ENCODE data around the gene ZNF222. TPM values are rescaled to one million over a fixed set of nuclear protein-coding genes. Genes with fewer than 3 reads are reported as not detected.

Gene ZNF222
- total RNA-seq, 1 donor from 2014 or later, result 3.1 TPM

- intact Hi-C loops (cut with DNase I), result no loop called here
- no peak for DNase-seq (ENCODE audit: low spot score)
- peak; percentile 29 for ATAC-seq
Measured at GRCh38 chr19:44050740-44051649, 25.8 kb downstream of the ZNF222 start.

GRCh38 chr19:44051650-44052402 lies 26.6 kb downstream of the ZNF222 start, which contains the start of gene ZNF223:
Gene ZNF223 (plus strand): TSS chr19:44052036. CDS start chr19:44055177, 3,141 bp downstream.
- peak; percentile 96 for DNase-seq (ENCODE audit: low spot score)
- intact Hi-C loops (cut with DNase I), result no loop called here
- ATAC-seq, result peak; percentile 100

GRCh38 chr19:44055870-44056269 lies 30.7 kb downstream of the ZNF222 start:
- ATAC-seq (no peak), DNase-seq (ENCODE audit: low spot score) (no peak)
- intact Hi-C loops (cut with DNase I), result no loop called here

- DNase-seq (ENCODE audit: low spot score) (no peak), ATAC-seq (no peak)
- intact Hi-C loops (cut with DNase I), result no loop called here
Measured at GRCh38 chr19:44059229-44059628, 34.0 kb downstream of the ZNF222 start.

GRCh38 chr19:44061038-44061437 lies 35.9 kb downstream of the ZNF222 start:
- intact Hi-C loops (cut with DNase I), result no loop called here

GRCh38 chr19:44066305-44066704 lies 41.1 kb downstream of the ZNF222 start:
- intact Hi-C loops (cut with DNase I), result no loop called here
- DNase-seq (ENCODE audit: low spot score) (no peak), ATAC-seq (no peak)

More at GRCh38 chr19:44061038-44061437, 35.9 kb downstream of the ZNF222 start:
- DNase-seq (ENCODE audit: low spot score), result no peak
- no peak for ATAC-seq

GRCh38 chr19:44069415-44069814 lies 44.2 kb downstream of the ZNF222 start:
- intact Hi-C loops (cut with DNase I), result no loop called here
- ATAC-seq, result no peak
- no peak for DNase-seq (ENCODE audit: low spot score)

- DNase-seq (ENCODE audit: low spot score), result peak; percentile 90
- peak; percentile 100 for ATAC-seq
- intact Hi-C loops (cut with DNase I), result no loop called here
Measured at GRCh38 chr19:44071824-44072542, 46.8 kb downstream of the ZNF222 start, which contains the start of gene ZNF284. Gene ZNF284 (plus strand): TSS chr19:44072159. CDS start chr19:44076390, 4,231 bp downstream.

- intact Hi-C loops (cut with DNase I), result no loop called here
- peak; percentile 21 for ATAC-seq
- no peak for DNase-seq (ENCODE audit: low spot score)
Measured at GRCh38 chr19:44072543-44073401, 47.6 kb downstream of the ZNF222 start.

GRCh38 chr19:44076325-44076724 lies 51.1 kb downstream of the ZNF222 start:
- DNase-seq (ENCODE audit: low spot score) (no peak), ATAC-seq (no peak)
- intact Hi-C loops (cut with DNase I), result no loop called here

Other genes with a start within 250 kb of the ZNF222 start
- 3.0 TPM for gene KCNN4, start 244.4 kb upstream of the ZNF222 start, total RNA-seq
- gene LYPD5, start 222.9 kb upstream of the ZNF222 start, total RNA-seq, result 1.4 TPM
- gene ZNF283, start 198.1 kb upstream of the ZNF222 start, total RNA-seq, result 17.4 TPM
- 5.9 TPM for gene ZNF404, start 141.4 kb upstream of the ZNF222 start, total RNA-seq
- gene ZNF45, start 90.1 kb upstream of the ZNF222 start, total RNA-seq, result 16.3 TPM
- gene ZNF221, start 74.2 kb upstream of the ZNF222 start, total RNA-seq, result 12.2 TPM
- gene ZNF155, start 41.2 kb upstream of the ZNF222 start, total RNA-seq, result 9.4 TPM
- 7.2 TPM for gene ZNF230, start 22.4 kb upstream of the ZNF222 start, total RNA-seq
- gene ZNF223, start 26.7 kb downstream of the ZNF222 start, total RNA-seq, result 6.0 TPM
- gene ZNF284, start 46.8 kb downstream of the ZNF222 start, total RNA-seq, result 3.2 TPM
- 37.6 TPM for gene ZNF224, start 69.0 kb downstream of the ZNF222 start, total RNA-seq
- gene ZNF225, start 88.0 kb downstream of the ZNF222 start, total RNA-seq, result 7.0 TPM
- 16.6 TPM for gene ZNF234, start 116.2 kb downstream of the ZNF222 start, total RNA-seq
- 29.8 TPM for gene ZNF226, start 139.7 kb downstream of the ZNF222 start, total RNA-seq
- gene ZNF227, start 187.2 kb downstream of the ZNF222 start, total RNA-seq, result 30.6 TPM
- gene ZNF233, start 234.5 kb downstream of the ZNF222 start, total RNA-seq, result 0.40 TPM

All from sciatic nerve (tissue), 2 donors.